GM12891 (cell line): ENCODE results near the gene APOBEC3A.
A peak's percentile ranks its signal among the peaks of the same experiment; 100 is the strongest.

Experiments used
- DNase-seq: peaks from one replicate; pipeline ENCODE4 v3.0.0; 2011; ENCODE audit warnings: low spot score; ENCODE audit not compliant: insufficient read length
- FAIRE-seq: peaks from 2 replicates; lab custom pipeline; 2011; peaks lifted over from hg19 to GRCh38; lab: Jason Lieb, UNC
- PAX5 ChIP-seq: IDR thresholded peaks from 2 replicates; pipeline ENCODE4 v1.6.1; 2011; ENCODE audit warnings: low read length, moderate library complexity, mild to moderate bottlenecking; ENCODE audit not compliant: insufficient read depth, severe bottlenecking
- POLR2A ChIP-seq: IDR thresholded peaks from 2 replicates; pipeline ENCODE4 v1.6.1; 2011; ENCODE audit warnings: low read depth, low read length, control low read depth
- POLR2AphosphoS5 ChIP-seq: IDR thresholded peaks from 2 replicates; pipeline ENCODE4 v1.6.1; 2011; ENCODE audit warnings: low read depth, low read length, control low read depth
- POU2F2 ChIP-seq: IDR thresholded peaks from 2 replicates; pipeline ENCODE4 v1.6.1; 2011; ENCODE audit warnings: low read depth, mild to moderate bottlenecking, control low read depth, low read length, moderate library complexity
- SPI1 ChIP-seq: IDR thresholded peaks from 2 replicates; pipeline ENCODE4 v1.6.1; 2011; ENCODE audit warnings: low read depth, low read length, control low read depth
- TAF1 ChIP-seq: IDR thresholded peaks from 2 replicates; pipeline ENCODE4 v1.6.1; 2011; ENCODE audit warnings: low read depth, low read length, control low read depth

The APOBEC3A gene

DNA sequence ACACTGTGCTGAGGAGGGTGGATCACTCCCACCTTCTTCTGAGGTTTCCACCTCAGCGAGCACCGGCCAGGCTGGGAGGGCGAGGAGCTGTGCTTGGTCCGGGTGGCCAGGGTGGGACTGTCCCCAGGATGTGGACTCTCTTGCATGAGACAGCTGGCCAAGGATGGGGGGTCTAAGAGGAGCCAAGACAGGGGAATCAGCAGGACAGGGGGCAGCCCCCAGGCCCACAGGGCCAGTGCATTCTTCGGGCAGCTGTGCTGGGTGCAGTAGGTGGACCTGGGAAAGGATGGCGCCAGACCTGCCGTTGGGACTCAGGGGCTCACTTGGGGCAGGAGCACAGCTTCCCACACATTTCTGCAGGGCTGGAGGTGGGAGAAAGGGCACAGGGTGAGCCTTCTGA, 9.5 kb downstream of the APOBEC3A start:
- TF ChIP-seq PAX5 (no peak), POU2F2 (no peak), POLR2AphosphoS5 (no peak)
- DNase-seq (no peak), FAIRE-seq (no peak)

DNA sequence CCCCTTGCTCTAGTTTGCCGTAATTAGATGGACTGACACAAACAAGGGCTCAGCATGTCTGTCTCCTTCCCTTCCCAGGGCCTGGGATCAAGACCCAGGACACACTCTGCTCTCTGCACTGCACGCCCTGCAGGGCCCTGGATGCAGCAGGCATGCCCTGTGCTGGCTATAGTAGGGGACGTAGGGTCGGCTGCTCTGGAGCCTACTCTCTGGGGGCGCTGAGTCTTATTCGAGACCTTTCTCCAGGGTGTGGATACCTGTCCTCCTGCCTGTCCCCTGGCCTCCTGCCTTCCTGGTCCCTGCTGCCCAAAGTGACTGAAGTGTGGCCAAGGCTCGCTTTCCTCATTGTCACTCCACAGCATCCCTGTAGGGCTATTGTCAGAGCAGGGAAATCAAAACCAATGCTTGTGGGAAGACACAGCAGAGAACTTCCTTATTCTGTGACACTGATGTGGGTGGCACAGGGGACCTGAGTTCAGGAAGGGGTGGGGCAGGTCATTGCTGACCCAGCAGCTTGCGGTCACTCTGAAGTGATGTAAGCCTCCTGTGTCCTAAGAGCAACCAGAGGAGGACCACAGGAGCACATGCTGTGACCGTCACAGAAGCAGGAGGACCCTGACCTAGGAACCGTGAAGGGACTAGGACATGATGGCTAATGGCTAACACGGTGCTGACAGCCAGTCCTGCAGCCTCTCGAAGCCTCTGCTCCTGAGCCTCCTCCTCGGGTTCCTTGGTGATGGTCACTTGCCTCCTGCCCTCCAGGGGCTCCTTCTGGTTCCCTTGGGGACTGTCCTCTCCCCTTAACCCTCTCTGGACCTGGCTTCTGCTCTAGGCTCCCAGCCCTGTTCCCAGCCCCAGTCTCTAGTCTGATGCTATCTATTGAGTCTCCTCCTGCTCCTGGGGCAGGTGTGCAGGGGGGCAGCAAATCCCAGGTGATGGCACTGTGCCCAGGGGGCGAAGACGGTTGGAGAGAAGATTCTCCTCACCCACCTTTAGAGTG, 10.3 kb downstream of the APOBEC3A start:
- FAIRE-seq (peak; percentile 55), DNase-seq (no peak)
- TF ChIP-seq TAF1 (no peak), SPI1 (0 out of 2 replicates have a peak, but pooled peaks have one; percentile 13), PAX5 (no peak), POLR2A (no peak), POLR2AphosphoS5 (no peak), POU2F2 (no peak)

DNA sequence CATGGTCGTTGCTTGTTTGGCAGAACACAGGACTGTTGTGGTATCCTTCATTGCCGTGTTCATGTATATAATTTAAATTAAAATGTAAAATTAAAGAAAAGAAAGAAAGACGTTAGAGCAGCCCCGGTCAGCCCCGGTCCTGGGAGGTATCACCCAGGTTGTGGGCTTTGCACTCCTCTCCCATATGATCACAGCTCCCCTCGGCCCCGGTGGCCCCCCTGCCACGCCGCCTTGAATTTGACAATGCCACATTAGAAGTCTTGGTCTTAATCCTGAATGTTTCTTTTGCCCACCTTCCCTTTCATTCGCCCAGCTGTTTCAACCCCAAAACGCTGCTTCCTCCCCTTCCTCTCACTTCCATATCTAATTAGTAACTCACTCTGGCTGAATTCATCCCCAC, 11.4 kb downstream of the APOBEC3A start:
- DNase-seq, result no peak
- no peak for FAIRE-seq
- no peak for TF ChIP-seq POU2F2
- no peak for TF ChIP-seq TAF1
- no peak for TF ChIP-seq POLR2AphosphoS5
- TF ChIP-seq SPI1, result no peak
- no peak for TF ChIP-seq POLR2A
- TF ChIP-seq PAX5, result no peak

DNA sequence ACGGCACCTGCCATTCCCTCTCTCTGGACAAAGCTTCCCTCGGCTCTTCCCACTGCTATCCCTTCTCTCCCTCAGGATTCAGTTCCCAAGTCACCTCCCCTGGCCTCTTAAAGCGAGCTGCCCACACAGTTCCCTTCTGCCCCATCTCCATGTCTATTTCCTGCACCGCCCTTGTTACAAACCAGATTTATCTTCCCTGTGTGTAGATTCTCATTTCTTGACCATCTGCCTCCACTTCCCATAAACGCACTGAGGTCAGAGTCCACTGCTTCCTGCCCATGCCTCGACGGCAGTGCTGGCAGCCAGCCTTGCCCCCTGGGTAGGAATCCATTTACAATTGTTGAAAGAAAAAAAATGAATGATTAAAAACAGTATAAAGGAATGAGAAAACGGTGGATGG, 13.1 kb downstream of the APOBEC3A start:
- FAIRE-seq (no peak), DNase-seq (no peak)
- TF ChIP-seq POLR2AphosphoS5 (no peak), TAF1 (no peak), POU2F2 (no peak), SPI1 (no peak), POLR2A (no peak), PAX5 (no peak)

DNA sequence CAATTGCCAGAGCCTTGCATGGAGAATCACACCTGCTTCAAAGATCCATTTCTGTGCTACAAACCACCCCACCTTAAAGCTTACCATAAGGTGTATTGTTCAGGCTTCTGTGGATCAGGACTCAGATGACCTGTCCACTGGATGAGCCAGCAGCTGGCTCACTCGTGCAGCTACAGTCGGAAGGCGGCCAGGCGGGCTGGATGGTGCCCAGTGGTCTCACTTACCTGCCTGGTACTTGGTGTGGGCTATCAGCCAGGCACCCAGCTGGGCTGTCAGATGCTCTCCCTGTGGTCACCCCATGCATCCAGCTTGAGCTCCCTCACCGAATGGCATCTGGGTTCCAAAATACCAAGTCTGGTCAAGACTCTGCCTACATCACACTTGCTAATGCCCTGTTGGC, 13.8 kb downstream of the APOBEC3A start:
- FAIRE-seq (no peak), DNase-seq (no peak)
- TF ChIP-seq PAX5 (no peak), SPI1 (no peak), POLR2AphosphoS5 (no peak), POU2F2 (no peak), TAF1 (no peak), POLR2A (no peak)

DNA sequence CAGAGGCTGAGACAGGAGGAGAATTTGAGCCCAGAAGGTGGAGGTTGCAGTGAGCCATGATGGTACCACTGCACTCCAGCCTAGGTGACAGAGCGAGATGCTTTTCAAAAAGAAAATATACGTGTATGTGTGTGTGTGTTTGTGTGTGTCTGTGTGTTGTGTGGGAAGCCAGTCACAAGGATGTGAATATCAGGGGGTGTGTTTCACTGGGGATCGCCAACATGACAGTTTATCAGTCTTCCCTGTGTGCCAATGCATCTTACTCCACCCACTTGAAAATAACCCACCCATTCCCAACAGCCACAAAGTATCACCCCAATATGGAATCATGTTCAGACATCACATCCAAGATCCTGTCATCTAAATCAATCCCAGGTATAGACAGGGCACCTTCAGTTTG, 14.4 kb downstream of the APOBEC3A start:
- FAIRE-seq (no peak), DNase-seq (no peak)
- no peak for TF ChIP-seq TAF1
- no peak for TF ChIP-seq PAX5
- TF ChIP-seq SPI1, result no peak
- no peak for TF ChIP-seq POU2F2
- TF ChIP-seq POLR2AphosphoS5, result no peak
- TF ChIP-seq POLR2A, result no peak

DNA sequence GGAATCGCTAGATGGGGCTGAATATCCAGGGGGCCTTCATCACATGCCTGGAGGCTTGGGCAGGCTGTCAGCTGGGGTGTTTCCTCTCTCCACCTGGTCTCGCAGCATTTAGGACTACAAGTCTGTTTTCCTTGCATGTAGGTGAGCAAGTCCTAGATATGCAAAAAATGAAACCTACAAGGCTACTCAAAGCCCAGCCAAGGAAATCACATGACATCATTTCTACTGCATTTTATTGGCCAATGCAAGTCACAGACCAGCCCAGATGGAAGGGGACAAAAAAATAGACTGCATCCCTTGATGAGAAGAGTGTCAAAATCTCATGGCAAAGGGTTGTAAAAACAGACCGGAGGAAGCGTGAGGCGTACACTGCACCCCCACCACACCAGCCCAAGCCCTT, 15.1 kb downstream of the APOBEC3A start:
- DNase-seq (no peak), FAIRE-seq (no peak)
- TF ChIP-seq POLR2A (no peak), PAX5 (no peak), POU2F2 (no peak), SPI1 (no peak), TAF1 (no peak), POLR2AphosphoS5 (no peak)

DNA sequence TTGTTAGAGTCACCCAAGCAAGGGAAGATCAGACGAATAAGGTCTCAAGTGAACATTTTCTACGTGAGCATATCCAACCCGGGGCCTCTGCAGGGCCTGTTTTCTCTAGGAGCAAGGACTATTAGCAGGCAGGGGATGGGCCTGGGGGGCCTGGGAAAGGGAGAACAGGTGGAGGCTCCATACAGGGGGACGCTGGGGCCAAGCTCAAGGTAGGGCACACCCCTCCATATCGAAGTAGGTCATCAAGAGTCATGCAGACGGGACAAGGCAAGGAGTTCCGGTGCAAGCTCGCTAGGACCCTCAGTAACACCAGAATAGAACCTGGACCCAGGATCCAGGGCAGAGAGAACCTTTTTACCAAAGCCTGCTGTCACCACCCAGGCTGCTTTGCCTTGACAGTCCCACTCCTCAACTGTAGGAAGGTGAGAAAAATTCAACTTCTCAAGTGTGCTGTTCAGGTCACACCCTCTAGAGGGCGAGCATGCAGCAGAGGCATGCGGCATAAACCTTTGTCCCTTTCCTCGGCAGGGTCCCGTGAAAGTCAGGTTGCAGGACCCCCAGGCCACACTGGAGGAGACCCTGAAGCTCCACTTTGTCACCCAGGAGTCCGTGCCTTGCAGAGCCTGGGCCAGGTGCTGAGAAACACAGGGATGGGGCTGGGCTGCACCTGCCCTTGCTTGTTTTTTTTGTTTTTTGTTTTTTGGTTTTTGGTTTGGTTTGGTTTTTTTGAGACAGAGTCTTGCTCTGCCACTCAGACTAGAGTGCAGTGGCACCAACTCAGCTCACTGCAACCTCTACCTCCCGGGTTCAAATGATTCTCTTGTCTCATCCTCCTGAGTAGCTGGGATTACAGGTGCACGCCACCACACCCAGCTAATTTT, 16.1 kb downstream of the APOBEC3A start:
- peak; percentile 62 for DNase-seq
- TF ChIP-seq POLR2A, result no peak
- TF ChIP-seq POLR2AphosphoS5, result no peak
- no peak for TF ChIP-seq TAF1
- no peak for TF ChIP-seq SPI1
- TF ChIP-seq PAX5, result no peak
- no peak for TF ChIP-seq POU2F2
- peak; percentile 94 for FAIRE-seq

DNA sequence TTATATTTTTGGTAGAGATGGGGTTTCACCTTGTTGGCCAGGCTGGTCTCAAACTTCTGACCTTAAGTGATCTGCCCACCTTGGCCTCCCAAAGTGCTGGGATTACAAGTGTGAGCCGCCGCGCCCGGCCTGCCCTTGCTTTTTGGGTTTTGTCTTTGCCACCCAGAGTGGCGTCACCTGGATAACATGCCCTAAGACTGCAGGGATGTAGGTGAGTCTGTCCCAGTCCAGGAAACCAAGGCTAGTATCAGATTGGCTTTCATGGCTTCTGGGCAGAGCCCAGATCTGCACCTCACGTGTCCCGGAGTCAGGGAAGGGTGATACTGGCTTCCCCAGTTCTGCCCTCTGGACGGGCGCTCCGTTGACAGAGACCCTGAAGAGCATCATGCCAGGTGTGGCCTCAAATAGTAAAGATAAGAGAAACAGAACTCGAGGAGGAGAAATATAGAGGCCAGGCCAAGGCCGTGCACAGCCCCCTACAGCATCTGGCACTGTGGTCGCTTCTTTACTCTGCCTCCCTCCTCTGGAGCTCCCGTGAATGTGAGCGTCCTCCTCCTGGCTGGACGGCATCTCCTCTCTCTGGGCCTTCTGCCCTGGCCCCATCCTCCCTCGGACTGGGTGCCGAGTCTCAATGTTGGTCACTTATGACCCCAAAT, 16.9 kb downstream of the APOBEC3A start:
- FAIRE-seq, result no peak
- no peak for DNase-seq
- TF ChIP-seq SPI1, result no peak
- no peak for TF ChIP-seq TAF1
- TF ChIP-seq POLR2A, result no peak
- no peak for TF ChIP-seq POU2F2
- TF ChIP-seq POLR2AphosphoS5, result no peak
- no peak for TF ChIP-seq PAX5
